Measurements from ENCODE around the gene PPP1CB.
"Not testable (repeated sequence)": the region's sequence is repeated elsewhere in the genome, so short reads cannot be mapped to it uniquely, and the experiment has no call there.

PPP1CB gene

DNA sequence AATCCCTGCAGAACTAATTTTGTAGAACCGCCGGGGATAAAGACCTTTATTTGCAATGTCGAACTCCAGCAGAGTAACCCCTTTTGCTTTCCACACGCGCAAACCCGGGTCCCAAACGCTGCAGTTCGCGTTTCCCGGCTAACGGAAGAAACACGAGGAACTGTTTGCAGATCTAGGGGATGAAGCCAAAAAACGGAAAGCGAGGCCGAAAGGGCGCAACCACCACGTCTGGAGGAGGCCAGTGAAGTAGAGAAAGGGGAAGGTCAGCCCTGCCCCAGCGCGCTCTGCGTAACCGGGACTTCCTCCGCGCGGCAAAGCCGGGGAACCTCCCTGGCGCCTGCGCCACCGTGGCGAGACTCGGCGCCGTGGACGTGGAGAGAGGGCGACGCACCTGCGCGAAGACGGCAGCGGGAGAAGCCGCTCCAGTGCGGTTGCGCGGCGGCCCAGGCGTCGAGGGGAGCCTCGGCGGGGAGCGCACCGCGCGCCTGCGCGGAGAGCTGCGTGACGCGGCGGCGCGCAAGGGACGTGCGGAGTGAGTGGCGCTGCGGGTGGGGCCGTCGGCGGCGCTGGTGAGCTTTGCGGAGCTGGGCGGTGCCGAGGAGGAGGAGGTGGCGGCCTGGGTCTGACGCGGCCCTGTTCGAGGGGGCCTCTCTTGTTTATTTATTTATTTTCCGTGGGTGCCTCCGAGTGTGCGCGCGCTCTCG is at the start of gene PPP1CB:
TSS of gene PPP1CB (plus strand) at position 579 of the 704 bp plus-strand sequence. CDS start 295 bp downstream, outside the sequence.
- peak; percentile 96 for DNase-seq (ENCODE audit: low spot score)

DNA sequence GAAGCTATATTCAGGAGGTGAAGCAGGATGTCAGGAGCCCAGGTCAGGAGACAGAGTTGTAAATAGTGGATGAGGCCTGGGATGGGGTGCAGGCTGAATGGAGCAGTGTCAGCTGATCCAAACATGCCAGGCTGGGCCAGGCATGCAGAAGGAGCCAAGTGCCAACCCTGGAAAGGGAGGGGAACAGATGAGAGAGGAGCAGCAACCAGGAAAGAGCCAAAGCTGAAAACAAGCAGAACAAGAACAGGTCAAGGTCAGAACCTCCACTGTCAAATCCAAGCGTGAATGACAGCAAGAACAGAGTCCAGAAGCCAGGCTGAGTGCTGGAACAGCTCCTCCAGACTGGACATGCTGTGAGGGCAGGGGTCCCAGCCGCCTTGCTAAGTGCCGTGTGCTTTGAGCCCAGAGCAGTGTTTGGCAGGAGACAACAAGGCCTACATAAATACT is 49.2 kb upstream of the PPP1CB start:
- DNase-seq (ENCODE audit: low spot score): no peak

DNA sequence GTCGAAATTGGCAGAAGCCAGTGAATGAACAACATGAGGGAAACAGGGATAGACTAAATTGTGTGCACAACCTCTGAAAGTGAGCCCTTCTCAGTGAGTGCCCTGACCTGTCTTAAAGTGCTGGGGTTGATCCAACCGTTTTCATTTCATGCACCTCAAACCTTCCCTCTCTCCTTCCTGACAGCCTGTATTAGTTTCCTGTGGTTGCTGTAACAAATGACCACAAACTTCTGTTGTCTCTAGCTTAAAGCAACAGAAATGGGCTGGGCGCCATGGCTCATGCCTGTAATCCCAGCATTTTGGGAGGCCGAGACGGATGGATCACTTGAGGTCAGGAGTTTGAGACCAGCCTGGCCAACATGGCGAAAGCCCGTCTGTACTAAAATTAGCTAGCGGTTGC is 48.8 kb upstream of the PPP1CB start:
- no peak for DNase-seq (ENCODE audit: low spot score)

DNA sequence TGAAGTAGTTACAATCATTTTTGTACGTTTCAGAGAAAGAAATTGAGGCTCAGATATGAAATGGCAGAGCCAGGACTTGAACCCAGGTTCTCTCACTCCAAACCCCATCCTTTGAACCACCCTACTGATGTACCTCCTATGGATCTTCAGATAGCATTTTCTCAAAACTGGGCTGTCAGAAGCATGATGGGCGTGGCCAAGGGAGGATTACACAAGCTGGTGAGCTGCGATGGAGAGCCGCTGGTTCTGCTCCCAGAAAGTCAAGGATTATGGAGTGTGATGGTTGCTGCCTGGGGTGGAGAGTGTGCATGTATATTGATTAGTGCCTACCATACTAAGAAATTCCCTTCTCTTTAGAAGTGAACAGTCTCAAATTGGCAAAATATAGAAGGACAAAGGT is 47.0 kb upstream of the PPP1CB start:
- DNase-seq (ENCODE audit: low spot score): no peak

DNA sequence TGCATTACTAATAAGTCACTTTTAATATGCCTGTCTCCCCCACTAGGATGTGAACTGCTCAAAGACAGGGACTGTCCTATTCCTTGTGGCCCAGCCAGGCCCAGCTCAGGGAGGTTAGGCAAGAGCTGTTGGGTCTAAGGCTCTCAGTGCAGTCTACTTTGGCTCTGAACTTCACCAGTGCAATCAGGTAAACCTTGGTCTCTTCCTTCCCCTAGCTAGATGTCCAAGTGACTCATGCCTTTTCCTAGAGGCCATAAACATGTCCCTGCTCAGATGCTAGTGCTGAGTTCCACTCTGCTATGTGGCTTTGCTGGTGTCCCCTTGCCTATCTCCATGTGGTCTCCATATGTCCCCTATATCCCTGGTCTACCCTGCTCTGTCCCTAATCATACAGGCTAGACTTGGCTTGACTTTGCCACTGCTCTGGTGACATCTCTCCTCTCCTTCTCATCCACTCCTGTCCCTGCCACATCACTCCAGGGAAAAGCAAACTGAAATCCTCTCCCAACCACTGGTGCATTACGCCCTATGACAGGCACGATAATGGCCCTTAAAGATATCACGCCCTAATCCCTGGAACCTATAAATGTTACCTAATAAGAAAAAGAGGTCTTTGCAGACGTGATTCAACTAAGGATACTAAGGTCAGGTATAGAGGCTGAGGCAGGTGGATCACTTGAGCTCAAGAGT is 45.7 kb upstream of the PPP1CB start:
- DNase-seq (ENCODE audit: low spot score): no peak

DNA sequence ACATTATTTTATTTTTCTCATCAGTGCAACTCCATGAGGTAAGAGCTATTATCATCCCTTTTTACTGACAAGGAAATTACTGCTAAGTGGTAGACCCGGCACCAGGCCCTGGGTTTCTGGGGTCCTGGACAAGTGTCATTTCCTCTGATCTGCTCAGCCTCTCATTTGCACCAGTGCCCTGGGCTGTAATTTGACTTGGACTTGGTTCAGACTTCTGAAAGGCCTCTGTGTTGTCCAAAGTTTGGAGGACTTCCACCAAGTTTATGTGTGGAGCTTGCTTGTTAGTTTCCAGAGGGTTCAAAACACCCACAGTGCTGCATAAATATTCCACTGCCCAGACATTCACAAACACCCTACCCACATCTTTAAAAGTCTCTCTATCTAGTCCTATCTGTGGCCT is 44.0 kb upstream of the PPP1CB start:
- no peak for DNase-seq (ENCODE audit: low spot score)

DNA sequence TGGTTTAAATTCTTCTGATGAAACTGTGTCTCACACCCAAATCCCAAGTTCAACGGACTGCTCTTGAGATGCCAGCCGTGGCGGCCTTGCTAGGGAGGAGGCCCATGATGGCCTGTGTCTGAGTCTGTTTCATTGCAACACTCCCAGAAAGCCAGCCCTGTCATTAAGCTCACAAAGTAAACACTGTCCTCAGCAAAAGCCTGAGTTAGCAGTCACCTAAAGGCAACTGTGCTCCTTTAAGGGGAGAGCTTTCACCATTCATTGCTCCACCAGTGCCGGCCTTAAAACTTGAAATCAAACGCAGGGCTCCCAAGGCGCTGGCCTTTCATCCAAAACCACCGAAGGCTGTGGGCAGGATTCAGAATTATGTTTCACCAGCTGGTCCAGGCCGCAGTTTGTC is 42.5 kb upstream of the PPP1CB start:
- DNase-seq (ENCODE audit: low spot score): no peak

DNA sequence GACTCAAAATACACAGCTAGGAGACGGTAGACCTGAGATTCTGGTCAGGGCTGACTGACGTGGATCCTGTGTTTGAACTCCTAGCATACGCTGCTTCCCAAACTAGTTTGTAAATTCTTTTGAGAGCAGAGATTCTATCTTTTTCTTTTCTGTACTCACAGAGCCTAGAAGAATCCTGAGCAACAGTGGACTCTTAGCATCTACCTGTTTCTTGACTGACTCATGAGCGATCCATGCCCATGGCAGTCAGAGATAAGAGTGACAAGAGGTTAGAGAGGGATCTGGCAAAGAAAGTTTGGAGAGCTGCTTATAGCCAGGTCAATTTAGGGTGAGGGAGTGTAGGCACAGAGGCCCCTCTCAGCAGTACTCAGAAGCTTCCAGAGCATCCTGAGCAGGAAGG is 41.1 kb upstream of the PPP1CB start:
- DNase-seq (ENCODE audit: low spot score): no peak

DNA sequence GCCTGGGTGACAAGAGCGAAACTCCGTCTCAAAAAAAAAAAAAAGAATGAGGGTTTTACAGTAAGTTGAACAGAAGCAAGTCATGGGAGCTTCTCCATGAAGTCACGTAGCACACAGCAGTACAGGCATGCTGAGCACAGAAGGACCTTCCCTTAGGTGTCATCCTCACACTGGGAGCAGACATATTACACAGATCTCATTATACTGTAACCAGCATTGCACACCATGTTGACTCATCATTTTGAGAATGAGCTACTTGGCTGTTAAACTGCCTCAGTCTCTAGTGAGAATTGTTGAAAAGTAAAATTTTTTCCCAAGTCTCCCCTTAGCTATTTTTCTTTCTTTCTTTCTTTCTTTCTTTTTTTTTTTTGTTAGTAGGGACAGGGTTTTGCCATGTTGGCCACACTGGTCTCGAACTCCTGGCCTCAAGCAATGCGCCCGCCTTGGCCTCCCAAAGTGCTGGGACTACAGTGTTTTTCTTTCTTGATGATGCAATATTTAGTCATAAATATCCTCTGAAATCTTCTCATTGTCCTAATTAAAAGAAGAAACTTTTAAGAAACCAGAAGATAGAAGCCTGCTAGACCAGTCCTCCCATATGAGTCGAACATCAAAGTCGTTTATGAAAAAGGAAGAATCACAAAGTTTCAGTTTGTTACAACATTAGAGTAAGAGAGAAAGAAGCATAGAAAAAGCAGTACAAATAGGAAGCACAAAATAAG is 37.9 kb upstream of the PPP1CB start:
- no peak for DNase-seq (ENCODE audit: low spot score)

DNA sequence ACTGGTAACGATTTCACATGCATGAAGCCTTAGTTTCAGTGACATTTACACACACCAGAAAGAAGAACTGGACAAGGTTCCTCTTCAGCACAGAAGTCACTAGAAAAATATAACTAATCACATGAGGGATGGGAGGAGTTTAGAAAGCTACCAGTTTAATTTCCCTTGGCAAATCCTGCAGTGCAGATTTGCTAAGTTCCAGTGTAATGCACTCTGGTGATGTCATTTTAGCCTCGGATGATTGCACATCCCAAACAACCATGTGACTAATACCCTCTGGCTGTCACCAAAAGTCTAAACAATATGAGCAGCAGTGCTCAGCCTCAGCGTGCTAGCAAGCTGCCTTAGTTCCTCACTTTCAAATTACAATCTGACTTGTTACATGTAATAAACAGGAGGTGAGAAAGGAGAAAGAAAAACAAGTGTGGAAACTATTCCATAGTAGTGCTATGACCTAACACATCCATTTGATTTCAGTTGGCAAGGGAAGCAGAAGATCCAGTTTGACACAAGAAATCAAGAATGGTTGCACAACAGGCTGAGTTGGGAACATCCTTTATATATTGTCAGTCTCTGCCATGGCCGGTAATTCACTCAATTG is 35.3 kb upstream of the PPP1CB start:
- no peak for DNase-seq (ENCODE audit: low spot score)

DNA sequence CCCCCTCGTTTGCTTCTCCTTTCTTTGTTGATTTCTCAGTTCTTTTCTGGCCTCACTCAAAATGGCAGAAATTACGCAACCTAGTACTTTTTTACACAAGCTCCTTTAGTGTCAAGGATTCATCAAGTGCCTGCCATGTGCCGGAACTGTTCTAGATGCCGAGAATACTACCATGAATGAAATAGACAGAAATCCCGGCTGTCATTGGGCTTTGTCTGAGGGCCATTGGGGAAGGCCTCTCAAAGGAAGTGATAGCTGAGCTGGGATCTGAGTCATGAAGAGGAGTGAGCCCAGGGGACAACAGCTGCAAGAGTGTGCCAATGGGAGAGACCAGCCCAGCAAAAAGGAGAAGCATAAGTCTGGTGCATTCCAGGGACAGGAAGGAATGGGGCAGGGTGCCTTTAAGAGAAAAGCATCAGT is 34.3 kb upstream of the PPP1CB start:
- DNase-seq (ENCODE audit: low spot score): peak; percentile 67

DNA sequence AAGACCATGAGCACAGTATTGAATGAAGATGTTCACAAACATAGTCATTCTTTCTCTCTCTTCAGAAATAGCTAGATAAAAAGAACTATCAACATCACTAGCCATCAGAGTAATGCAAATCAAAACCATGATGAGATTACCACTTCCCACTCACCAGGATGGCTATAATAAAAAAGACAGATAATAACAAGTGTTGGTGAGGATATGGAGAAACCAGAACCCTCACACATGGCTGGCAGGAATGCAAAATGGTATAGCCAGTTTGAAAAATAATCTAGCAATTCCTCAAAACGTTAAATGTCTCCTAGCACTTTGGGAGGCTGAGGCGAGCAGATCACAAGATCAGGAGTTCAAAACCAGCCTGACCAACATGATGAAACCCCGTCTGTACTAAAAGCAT is 31.3 kb upstream of the PPP1CB start:
- no peak for DNase-seq (ENCODE audit: low spot score)

DNA sequence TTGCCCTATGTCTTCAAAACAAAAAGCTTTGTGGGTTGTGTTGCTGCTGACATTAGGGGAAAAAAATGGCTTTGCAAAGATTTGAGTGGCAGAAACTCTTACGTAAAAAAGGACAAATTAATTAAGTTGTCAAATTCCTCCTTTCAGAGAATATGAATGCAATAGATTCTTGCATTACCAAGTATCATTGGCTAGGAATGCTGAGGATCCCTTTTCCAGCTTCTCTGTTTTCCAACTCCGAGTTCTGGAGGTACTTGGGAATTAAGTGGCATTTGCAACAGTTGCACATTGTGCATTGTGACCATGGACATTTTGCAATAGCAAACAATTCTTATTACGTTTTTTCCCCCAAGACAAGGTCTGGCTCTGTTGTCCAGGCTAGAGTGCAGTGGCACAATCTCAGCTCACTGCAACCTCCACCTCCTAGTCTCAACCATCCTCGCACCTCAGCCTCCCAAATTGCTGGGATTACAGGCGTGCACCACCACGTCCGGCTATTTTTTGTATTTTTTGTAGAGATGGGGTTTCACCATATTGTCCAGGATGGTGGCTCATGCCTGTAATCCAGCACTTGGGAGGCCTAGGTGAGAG is 29.9 kb upstream of the PPP1CB start:
- no peak for DNase-seq (ENCODE audit: low spot score)

DNA sequence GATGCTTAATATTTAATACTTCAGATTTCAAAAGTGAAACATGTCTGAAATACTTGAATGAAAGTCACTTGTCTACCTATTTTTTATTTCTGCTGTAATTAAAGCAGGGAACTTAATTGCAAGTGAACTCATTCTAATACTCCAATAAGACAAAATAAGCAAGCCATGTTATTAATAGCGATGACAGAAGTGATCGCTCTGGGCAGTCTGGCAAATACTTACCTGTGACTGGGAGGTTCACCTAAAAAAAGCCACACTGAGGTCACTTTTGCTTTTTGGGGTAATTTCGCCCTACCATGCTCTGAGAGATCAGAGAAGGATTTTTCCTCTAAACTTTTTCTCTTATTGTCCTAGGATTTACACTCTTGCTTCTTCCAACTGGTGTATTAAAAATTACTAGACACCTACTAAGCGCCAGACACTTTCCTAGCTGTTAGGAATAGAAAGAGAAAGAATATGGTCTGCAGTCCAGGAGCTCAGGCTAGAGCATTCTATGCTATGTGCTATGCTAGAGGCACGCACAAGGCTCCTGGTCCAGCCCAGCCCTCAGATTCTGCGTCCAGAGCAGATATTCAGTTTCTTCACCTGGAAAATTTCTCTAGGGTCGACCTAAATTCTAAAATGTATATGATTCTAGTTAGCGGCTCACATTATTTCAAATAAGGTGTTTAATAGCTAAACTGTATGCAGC is 26.5 kb upstream of the PPP1CB start:
- no peak for DNase-seq (ENCODE audit: low spot score)

DNA sequence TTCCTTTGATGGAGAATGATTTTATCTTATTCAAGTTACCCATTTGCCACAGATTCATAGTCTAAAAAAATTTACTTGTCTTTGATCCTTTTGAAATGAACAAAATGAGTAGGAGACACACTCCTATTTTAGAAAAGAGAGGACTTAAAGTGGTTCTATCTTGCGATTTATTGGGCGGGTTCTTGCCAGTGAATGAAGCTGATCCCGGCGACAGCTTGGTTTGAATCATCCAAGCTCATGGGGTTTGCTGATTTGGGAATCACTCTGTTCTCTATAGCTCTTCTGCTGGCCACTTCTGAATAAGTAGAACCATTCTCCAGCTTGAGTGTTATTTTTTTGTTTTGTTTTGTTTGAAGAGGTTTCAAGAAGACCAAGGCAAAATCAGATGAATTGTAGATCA is 25.5 kb upstream of the PPP1CB start:
- no peak for DNase-seq (ENCODE audit: low spot score)

DNA sequence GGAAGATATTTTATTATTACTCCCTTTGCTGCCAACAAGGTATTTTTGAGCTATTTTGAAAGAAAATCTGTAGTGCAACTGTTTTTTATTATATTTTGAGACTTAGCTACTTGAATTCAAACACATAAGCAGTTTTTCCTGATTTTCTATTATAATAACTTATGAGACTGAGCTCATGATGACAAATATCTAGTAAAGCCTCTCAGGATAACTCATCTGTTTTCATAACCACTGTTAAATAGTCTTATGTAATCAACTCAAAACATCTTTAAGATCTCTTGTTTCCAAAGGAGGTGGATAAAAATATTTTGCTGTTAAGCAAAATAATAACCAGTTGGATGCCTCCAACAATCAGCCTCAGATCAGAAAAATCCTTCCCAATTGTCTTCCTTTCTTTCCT is 21.9 kb upstream of the PPP1CB start:
- DNase-seq (ENCODE audit: low spot score): no peak

DNA sequence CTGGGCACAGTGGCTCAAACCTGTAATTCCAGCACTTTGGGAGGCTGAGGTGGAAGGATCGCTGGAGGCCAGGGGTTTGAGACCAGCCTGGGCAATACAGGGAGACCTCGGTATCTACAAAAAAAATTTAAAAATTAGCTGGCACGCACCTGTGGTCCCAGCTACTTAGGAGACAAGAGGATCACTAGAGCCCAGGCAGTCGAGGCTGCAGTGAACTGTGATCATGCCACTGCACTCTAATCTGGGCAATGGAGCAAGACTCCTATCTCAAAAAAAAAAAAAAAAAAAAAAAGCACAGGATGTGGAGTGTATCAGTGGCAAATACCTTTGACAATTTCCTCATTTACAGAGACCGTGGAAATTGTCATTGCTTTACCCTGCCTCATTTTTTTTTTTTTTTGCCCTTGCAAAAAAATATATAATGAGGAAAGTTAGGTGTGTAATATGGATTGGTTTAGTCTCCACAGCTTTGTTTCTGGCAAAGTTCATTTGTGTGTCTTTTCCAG is 20.9 kb upstream of the PPP1CB start:
- DNase-seq (ENCODE audit: low spot score): no peak

DNA sequence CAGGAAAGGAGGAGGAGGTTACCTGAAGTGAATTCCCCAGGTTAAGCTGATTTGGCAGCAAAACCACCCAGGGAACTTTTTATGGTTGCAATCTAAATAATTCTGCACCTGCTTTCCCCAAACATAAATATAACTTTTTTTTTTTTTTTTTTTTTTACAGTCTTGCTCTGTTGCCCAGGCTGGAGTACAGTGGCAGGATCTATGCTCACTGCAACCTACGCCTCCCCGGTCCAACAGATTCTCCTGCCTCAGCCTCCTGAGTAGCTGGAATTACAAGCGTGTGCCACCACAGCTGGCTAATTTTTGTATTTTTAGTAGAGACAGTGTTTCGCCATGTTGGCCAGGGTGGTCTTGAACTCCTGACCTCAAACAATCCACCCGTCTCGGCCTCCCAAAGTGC is 16.1 kb upstream of the PPP1CB start:
- DNase-seq (ENCODE audit: low spot score): no peak

DNA sequence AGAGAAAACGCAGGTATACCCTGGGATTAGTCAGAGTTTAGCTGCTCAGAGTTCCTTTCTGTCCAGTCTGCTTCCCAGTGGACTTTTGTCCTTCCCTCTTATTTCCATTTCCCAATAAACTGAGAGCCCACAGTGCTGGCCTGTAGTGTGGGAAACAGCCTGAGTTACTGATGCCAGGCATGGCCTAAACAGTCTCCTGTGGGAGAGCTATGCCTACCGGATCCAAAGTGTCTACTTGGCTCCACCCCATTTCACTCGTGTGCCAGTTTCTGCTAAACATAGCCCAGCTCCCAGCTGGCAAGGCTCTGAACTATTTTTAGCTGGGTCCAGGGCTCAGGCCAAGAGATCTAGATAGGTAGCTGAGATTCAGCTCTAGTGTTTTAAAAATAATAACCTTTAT is 15.6 kb upstream of the PPP1CB start:
- peak; percentile 73 for DNase-seq (ENCODE audit: low spot score)

DNA sequence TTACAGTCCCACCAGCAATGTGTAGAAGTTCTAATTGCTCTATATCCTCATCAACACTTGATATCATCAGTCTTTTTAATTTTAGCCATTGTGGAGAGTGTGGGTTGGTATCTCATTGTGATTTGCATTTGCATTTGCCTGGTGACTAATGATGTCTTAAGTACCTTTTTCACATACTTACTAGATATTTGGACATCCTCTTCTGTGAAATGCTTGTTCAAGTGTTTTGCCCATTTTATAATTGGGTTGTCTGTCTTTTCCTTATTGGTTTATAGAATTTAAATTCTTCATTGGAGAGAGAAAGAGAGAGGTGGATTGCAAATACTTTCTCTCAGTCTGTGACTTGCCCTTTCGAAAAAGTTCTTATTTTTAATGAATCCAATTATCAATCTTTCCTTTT is 14.0 kb upstream of the PPP1CB start:
- no peak for DNase-seq (ENCODE audit: low spot score)

DNA sequence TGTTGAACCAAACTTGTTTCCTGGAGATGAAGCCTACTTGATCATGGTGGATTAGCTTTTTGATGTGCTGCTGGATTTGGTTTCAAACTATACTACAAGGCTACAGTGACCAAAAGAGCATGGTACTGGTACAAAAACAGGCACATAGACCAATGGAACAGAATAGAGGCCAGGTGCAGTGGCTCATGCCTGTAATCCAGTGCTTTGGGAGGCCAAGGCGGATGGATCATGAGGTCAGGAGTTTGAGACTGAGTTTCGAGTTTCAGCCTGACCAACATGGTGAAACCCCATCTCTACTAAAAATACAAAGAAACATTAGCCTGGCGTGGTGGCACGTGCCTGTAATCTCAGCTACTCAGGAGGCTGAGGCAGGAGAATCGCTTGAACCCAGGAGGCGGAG is 9.0 kb upstream of the PPP1CB start:
- not testable (repeated sequence) for DNase-seq (ENCODE audit: low spot score)

Measured in left forelimb (tissue), 1 donor.